Choroid plexus epithelial cell (primary cell): Measurements from ENCODE around the gene BTG1.

Source experiments
- DNase-seq: peaks from one replicate; pipeline ENCODE4 v3.0.0-alpha.2; 2010; ENCODE audit warnings: low read depth
- H3K4me3 ChIP-seq: 2 replicates; pipeline ENCODE4 v1.5.1; 2011; ENCODE audit warnings: low read depth, mild to moderate bottlenecking, control low read depth, low read length, moderate library complexity
- CTCF ChIP-seq: conservative IDR thresholded peaks from 2 replicates; pipeline ENCODE4 v1.5.1; 2011; ENCODE audit warnings: low read depth, mild to moderate bottlenecking, control low read depth, inconsistent platforms, low read length, moderate library complexity

Gene BTG1

GRCh38 chr12:92143686-92144630, 1.7 kb downstream of the BTG1 start:
- DNase-seq: peak; percentile 99
- H3K4me3 ChIP-seq: peak overlapping the region; percentile 96
- TF ChIP-seq CTCF: peak; percentile 91

GRCh38 chr12:92143258-92143657, 2.4 kb downstream of the BTG1 start:
- no peak for TF ChIP-seq CTCF
- H3K4me3 ChIP-seq: peak overlapping the region; percentile 96
- DNase-seq: no peak

GRCh38 chr12:92142251-92142926, 3.3 kb downstream of the BTG1 start:
- H3K4me3 ChIP-seq: peak overlapping the region; percentile 96
- no peak for TF ChIP-seq CTCF
- DNase-seq: no peak

GRCh38 chr12:92141591-92142121, 4.0 kb downstream of the BTG1 start:
- TF ChIP-seq CTCF: no peak
- peak overlapping the region; percentile 96 for H3K4me3 ChIP-seq
- DNase-seq: no peak

- TF ChIP-seq CTCF: no peak
- DNase-seq: no peak
Measured at GRCh38 chr12:92140896-92141536, 4.6 kb downstream of the BTG1 start.

GRCh38 chr12:92140156-92140555, 5.5 kb downstream of the BTG1 start:
- no peak for DNase-seq
- TF ChIP-seq CTCF: no peak
- H3K4me3 ChIP-seq: peak overlapping the region; percentile 96

More at GRCh38 chr12:92140896-92141536, 4.6 kb downstream of the BTG1 start:
- H3K4me3 ChIP-seq: peak overlapping the region; percentile 96
